Thyroid gland (tissue), 4 donors: Measurements from ENCODE around the gene CRY1.
A peak's percentile ranks its signal among the peaks of the same experiment; 100 is the strongest.

Experiments
- CTCF ChIP-seq, 6 experiments: fragments of 200-600 bp in 3 of 6; fragments of 450-650 bp in 3 of 6; sonication (generic) in 3 of 6; IDR thresholded peaks; one replicate each; pipeline ENCODE4 v1.5.1; 2016 to 2019; ENCODE audit warnings: antibody characterized with exemption in 6 of 6, mild to moderate bottlenecking in 2 of 6, inconsistent platforms in 1 of 6, moderate library complexity in 1 of 6
- POLR2A ChIP-seq, 2 donors: fragments of 450-650 bp; IDR thresholded peaks; one replicate each; pipeline ENCODE4 v1.6.1; 2017; ENCODE audit warnings: antibody characterized with exemption in 2 of 2, mild to moderate bottlenecking in 2 of 2, moderate library complexity in 1 of 2

GRCh38 chr12:107131832-107132616 lies 38.7 kb upstream of the CRY1 start:
- TF ChIP-seq CTCF (IDR thresholded peaks at IDR 0.05) (peak; percentile 37 to 93 (median 76)), POLR2A (IDR thresholded peaks at IDR 0.05) (no peak)
